ENCODE data around the gene DTX4.

DTX4 gene

GRCh38 chr11:59192446-59193020, 20.6 kb downstream of the DTX4 start:
- DNase-seq (ENCODE audit: low spot score) = no peak

GRCh38 chr11:59193587-59194130, 21.7 kb downstream of the DTX4 start:
- DNase-seq (ENCODE audit: low spot score) = no peak

GRCh38 chr11:59195586-59195985, 23.7 kb downstream of the DTX4 start:
- DNase-seq (ENCODE audit: low spot score) = no peak

- no peak for DNase-seq (ENCODE audit: low spot score)
These were observed 24.8 kb downstream of the DTX4 start for GRCh38 chr11:59196777-59197176.

- peak; percentile 93 for DNase-seq (ENCODE audit: low spot score)
These were observed 26.1 kb downstream of the DTX4 start for GRCh38 chr11:59197991-59198390.

- no peak for DNase-seq (ENCODE audit: low spot score)
These were observed 26.8 kb downstream of the DTX4 start for GRCh38 chr11:59198726-59199125.

GRCh38 chr11:59199546-59200422, 27.9 kb downstream of the DTX4 start:
- no peak for DNase-seq (ENCODE audit: low spot score)

- DNase-seq (ENCODE audit: low spot score) = no peak
These were observed 28.5 kb downstream of the DTX4 start for GRCh38 chr11:59200423-59200746.

- no peak for DNase-seq (ENCODE audit: low spot score)
These were observed 29.4 kb downstream of the DTX4 start for GRCh38 chr11:59201353-59201752.

- no peak for DNase-seq (ENCODE audit: low spot score)
These were observed 32.8 kb downstream of the DTX4 start for GRCh38 chr11:59204746-59205145.

GRCh38 chr11:59205648-59206047, 33.7 kb downstream of the DTX4 start:
- no peak for DNase-seq (ENCODE audit: low spot score)

- peak; percentile 63 for DNase-seq (ENCODE audit: low spot score)
These were observed 34.7 kb downstream of the DTX4 start for GRCh38 chr11:59206635-59207034.

- peak; percentile 83 for DNase-seq (ENCODE audit: low spot score)
These were observed 36.1 kb downstream of the DTX4 start for GRCh38 chr11:59207988-59208451.

GRCh38 chr11:59208956-59209355, 37.0 kb downstream of the DTX4 start:
- no peak for DNase-seq (ENCODE audit: low spot score)

GRCh38 chr11:59212222-59212621, 40.3 kb downstream of the DTX4 start:
- no peak for DNase-seq (ENCODE audit: low spot score)

GRCh38 chr11:59212744-59213631, 41.1 kb downstream of the DTX4 start, which contains the start of gene MPEG1:
Gene MPEG1 (minus strand): TSS chr11:59212927. CDS start chr11:59212865, 62 bp downstream.
- no peak for DNase-seq (ENCODE audit: low spot score)

GRCh38 chr11:59214141-59214893, 42.4 kb downstream of the DTX4 start:
- no peak for DNase-seq (ENCODE audit: low spot score)

GRCh38 chr11:59216641-59217564, 45.0 kb downstream of the DTX4 start:
- peak; percentile 68 for DNase-seq (ENCODE audit: low spot score)

GRCh38 chr11:59218319-59218718, 46.4 kb downstream of the DTX4 start:
- no peak for DNase-seq (ENCODE audit: low spot score)

GRCh38 chr11:59218893-59219292, 47.0 kb downstream of the DTX4 start:
- no peak for DNase-seq (ENCODE audit: low spot score)

All from Ammon's horn (tissue), 1 donor.